ENCODE results near the gene SATB2.

Gene SATB2

GRCh38 chr2:199458009-199458805 is 468 bp upstream of the SATB2 start (continued):
- TF ChIP-seq, protein P1, sequence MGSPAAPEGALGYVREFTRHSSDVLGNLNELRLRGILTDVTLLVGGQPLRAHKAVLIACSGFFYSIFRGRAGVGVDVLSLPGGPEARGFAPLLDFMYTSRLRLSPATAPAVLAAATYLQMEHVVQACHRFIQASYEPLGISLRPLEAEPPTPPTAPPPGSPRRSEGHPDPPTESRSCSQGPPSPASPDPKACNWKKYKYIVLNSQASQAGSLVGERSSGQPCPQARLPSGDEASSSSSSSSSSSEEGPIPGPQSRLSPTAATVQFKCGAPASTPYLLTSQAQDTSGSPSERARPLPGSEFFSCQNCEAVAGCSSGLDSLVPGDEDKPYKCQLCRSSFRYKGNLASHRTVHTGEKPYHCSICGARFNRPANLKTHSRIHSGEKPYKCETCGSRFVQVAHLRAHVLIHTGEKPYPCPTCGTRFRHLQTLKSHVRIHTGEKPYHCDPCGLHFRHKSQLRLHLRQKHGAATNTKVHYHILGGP (tag by site-specific recombination; IDR thresholded peaks at IDR 0.05), result no peak
- TF ChIP-seq BCL11A (tag by site-specific recombination; IDR thresholded peaks at IDR 0.05; ENCODE audit: low read depth) (no peak), HOXC10 (CRISPR knock-in tag; IDR thresholded peaks at IDR 0.05) (no peak), PRDM6 (tag by site-specific recombination; IDR thresholded peaks at IDR 0.05) (no peak), ZNF596 (tag by site-specific recombination; IDR thresholded peaks at IDR 0.05) (0 out of 2 replicates have a peak, but pooled peaks have one; percentile 14), ZSCAN30 (tag by site-specific recombination; IDR thresholded peaks at IDR 0.05) (peak; percentile 76), ZNF24 (tag by site-specific recombination; IDR thresholded peaks at IDR 0.05) (no peak), SP3 (tag by site-specific recombination; IDR thresholded peaks at IDR 0.05) (peak; percentile 34), ZNF239 (tag by site-specific recombination; IDR thresholded peaks at IDR 0.05) (no peak), SP7 (tag by site-specific recombination; IDR thresholded peaks at IDR 0.05) (0 out of 2 replicates have a peak, but pooled peaks have one; percentile 55), IKZF3 (tag by site-specific recombination; IDR thresholded peaks at IDR 0.05) (no peak), ZIC2 (tag by site-specific recombination; IDR thresholded peaks at IDR 0.05) (no peak), KLF8 (tag by site-specific recombination; IDR thresholded peaks at IDR 0.05) (0 out of 2 replicates have a peak, but pooled peaks have one; percentile 70), PATZ1 (tag by site-specific recombination; IDR thresholded peaks at IDR 0.05) (peak; percentile 58), SETDB1 (IDR thresholded peaks at IDR 0.05; ENCODE audit: insufficient read length, low read length) (no peak), ZBTB20 (tag by site-specific recombination; IDR thresholded peaks at IDR 0.05) (no peak), TSHZ1 (tag by site-specific recombination; IDR thresholded peaks at IDR 0.05; ENCODE audit: borderline replicate concordance) (peak; percentile 54; the same call in 1 of the 2 replicates), ZNF23 (tag by site-specific recombination; IDR thresholded peaks at IDR 0.05; ENCODE audit: borderline replicate concordance) (no peak), ZNF529 (tag by site-specific recombination; IDR thresholded peaks at IDR 0.05; ENCODE audit: insufficient replicate concordance) (no peak), ZNF10 (tag by site-specific recombination; IDR thresholded peaks at IDR 0.05) (no peak), ZNF19 (tag by site-specific recombination; IDR thresholded peaks at IDR 0.05; ENCODE audit: low read depth) (no peak), ZBTB7A (tag by site-specific recombination; IDR thresholded peaks at IDR 0.05; ENCODE audit: low read depth) (0 out of 2 replicates have a peak, but pooled peaks have one; percentile 46), ZNF391 (tag by site-specific recombination; IDR thresholded peaks at IDR 0.05; ENCODE audit: borderline replicate concordance, low read depth) (peak; percentile 48; the same call in 1 of the 2 replicates), ZBTB48 (tag by site-specific recombination; IDR thresholded peaks at IDR 0.05) (0 out of 2 replicates have a peak, but pooled peaks have one; percentile 11), ZNF140 (tag by site-specific recombination; IDR thresholded peaks at IDR 0.05) (no peak), ZNF132 (tag by site-specific recombination; IDR thresholded peaks at IDR 0.05; ENCODE audit: borderline replicate concordance) (no peak), ZNF600 (tag by site-specific recombination; IDR thresholded peaks at IDR 0.05) (no peak)
- TF ChIP-seq, protein P2, sequence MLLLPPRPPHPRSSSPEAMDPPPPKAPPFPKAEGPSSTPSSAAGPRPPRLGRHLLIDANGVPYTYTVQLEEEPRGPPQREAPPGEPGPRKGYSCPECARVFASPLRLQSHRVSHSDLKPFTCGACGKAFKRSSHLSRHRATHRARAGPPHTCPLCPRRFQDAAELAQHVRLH (tag by site-specific recombination; IDR thresholded peaks at IDR 0.05), result no peak
- TF ChIP-seq, protein P3, sequence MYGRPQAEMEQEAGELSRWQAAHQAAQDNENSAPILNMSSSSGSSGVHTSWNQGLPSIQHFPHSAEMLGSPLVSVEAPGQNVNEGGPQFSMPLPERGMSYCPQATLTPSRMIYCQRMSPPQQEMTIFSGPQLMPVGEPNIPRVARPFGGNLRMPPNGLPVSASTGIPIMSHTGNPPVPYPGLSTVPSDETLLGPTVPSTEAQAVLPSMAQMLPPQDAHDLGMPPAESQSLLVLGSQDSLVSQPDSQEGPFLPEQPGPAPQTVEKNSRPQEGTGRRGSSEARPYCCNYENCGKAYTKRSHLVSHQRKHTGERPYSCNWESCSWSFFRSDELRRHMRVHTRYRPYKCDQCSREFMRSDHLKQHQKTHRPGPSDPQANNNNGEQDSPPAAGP (tag by site-specific recombination; IDR thresholded peaks at IDR 0.05), result peak; percentile 25; the same call in 1 of the 2 replicates

Measured in HEK293 (cell line).